DND-41 (cell line): ENCODE results near the gene FBXO11.

Source experiments
- ATAC-seq: fragments of 200-7000 bp; cut with Tn5 transposase; 3 replicates; pipeline ENCODE4 v1.9.1; 2021; ENCODE audit warnings: low read depth; ENCODE audit not compliant: insufficient read depth
- DNase-seq: peaks from one replicate; pipeline ENCODE4 v3.0.0-alpha.2; 2020
- H2AFZ ChIP-seq: 2 replicates; pipeline ENCODE4 v1.6.0; 2012; ENCODE audit warnings: low read depth, low read length
- H3K27ac ChIP-seq: 2 replicates; pipeline ENCODE4 v1.5.1; 2012; ENCODE audit warnings: low read length, inconsistent platforms
- H3K27me3 ChIP-seq: fragments of 200-600 bp; sonication (generic); 2 replicates; pipeline ENCODE4 v1.6.0; 2012; ENCODE audit warnings: low read length, mild to moderate bottlenecking, inconsistent platforms; ENCODE audit not compliant: insufficient read depth, poor library complexity
- H3K36me3 ChIP-seq: 2 replicates; pipeline ENCODE4 v1.5.1; 2012; ENCODE audit warnings: low read length, inconsistent platforms; ENCODE audit not compliant: insufficient read depth
- H3K4me1 ChIP-seq: 2 replicates; pipeline ENCODE4 v1.5.1; 2012; ENCODE audit warnings: mild to moderate bottlenecking, low read length; ENCODE audit not compliant: insufficient read depth
- H3K4me2 ChIP-seq: 2 replicates; pipeline ENCODE4 v1.6.0; 2012; ENCODE audit warnings: mild to moderate bottlenecking, moderate library complexity, low read length, inconsistent platforms; ENCODE audit not compliant: insufficient read depth
- H3K4me3 ChIP-seq, 2 experiments: fragments of 200-600 bp in 1 of 2; shearing (Covaris generic) in 1 of 2; 2 replicates each; pipeline ENCODE4 v1.5.1; 2012 to 2016; ENCODE audit warnings: inconsistent platforms in 2 of 2, low read length in 2 of 2, mild to moderate bottlenecking in 2 of 2, low read depth in 1 of 2, moderate library complexity in 1 of 2
- H3K79me2 ChIP-seq: 2 replicates; pipeline ENCODE4 v1.6.0; 2012; ENCODE audit warnings: low read length, inconsistent platforms; ENCODE audit not compliant: insufficient read depth
- H3K9ac ChIP-seq: 2 replicates; pipeline ENCODE4 v1.6.0; 2012; ENCODE audit warnings: low read depth, mild to moderate bottlenecking, inconsistent platforms, low read length, moderate library complexity
- H3K9me3 ChIP-seq: 2 replicates; pipeline ENCODE4 v1.5.1; 2012; ENCODE audit warnings: low read length, moderate library complexity, mild to moderate bottlenecking, inconsistent platforms; ENCODE audit not compliant: insufficient read depth, severe bottlenecking
- H4K20me1 ChIP-seq: 2 replicates; pipeline ENCODE4 v1.6.0; 2012; ENCODE audit warnings: low read length; ENCODE audit not compliant: insufficient read depth
- CTCF ChIP-seq: IDR thresholded peaks from 2 replicates; pipeline ENCODE4 v1.5.1; 2012; ENCODE audit warnings: borderline replicate concordance, low read length, moderate library complexity, mild to moderate bottlenecking; ENCODE audit not compliant: poor library complexity, severe bottlenecking; ENCODE audit errors: extremely low read depth
- EZH2 ChIP-seq: IDR thresholded peaks from 3 replicates; pipeline ENCODE4 v1.6.1; 2012; ENCODE audit warnings: borderline replicate concordance, low read depth, mild to moderate bottlenecking, moderate library complexity, low read length, inconsistent platforms; ENCODE audit not compliant: severe bottlenecking

FBXO11 gene

DNA sequence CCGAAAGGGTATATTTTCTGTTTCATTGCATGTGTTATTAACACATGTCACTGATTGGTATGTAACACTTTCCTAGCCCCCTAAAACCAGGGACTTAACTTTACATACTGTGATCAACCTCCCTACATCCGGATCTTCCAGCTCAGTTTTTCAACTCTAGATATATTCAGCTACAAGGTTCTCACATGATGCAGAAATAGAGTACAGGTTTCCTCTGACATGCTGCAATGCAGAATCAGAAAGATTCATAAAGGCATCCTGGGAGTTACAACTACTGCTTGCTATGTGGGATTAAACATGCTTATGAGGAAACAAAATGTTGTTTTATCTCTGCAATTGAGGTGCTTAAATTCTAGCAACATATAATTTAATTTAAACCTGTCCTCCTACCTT is 14.0 kb downstream of the FBXO11 start:
- peaks cover 85% of the 10 kb centered on the region for H4K20me1 ChIP-seq
- ATAC-seq: no peak
- H3K79me2 ChIP-seq: peaks cover 100% of the 10 kb centered on the region

GRCh38 chr2:47891369-47892337 is 14.6 kb downstream of the FBXO11 start:
- no peak overlapping the region for H3K27ac ChIP-seq
- TF ChIP-seq EZH2 (no peak), CTCF (no peak)
- no peak overlapping the region for H3K9ac ChIP-seq
- no peak overlapping the region for H3K4me2 ChIP-seq
- H3K79me2 ChIP-seq: peaks cover 100% of the 10 kb centered on the region
- H3K9me3 ChIP-seq: no peaks in the 10 kb centered on the region
- no peak overlapping the region for H3K4me3 ChIP-seq
- H4K20me1 ChIP-seq: peaks cover 85% of the 10 kb centered on the region
- no peak overlapping the region for H2AFZ ChIP-seq
- ATAC-seq (no peak), DNase-seq (no peak)
- peaks cover 4% of the 10 kb centered on the region; the same call in 1 of the 2 replicates for H3K4me1 ChIP-seq
- 0 out of 2 replicates have a peak, but pooled peaks cover 10% of the 10 kb centered on the region for H3K36me3 ChIP-seq
- H3K27me3 ChIP-seq: no peaks in the 10 kb centered on the region

More for the DNA sequence above, 14.0 kb downstream of the FBXO11 start:
- no peak overlapping the region for H3K27ac ChIP-seq
- no peak overlapping the region for H2AFZ ChIP-seq
- no peak for DNase-seq
- 0 out of 2 replicates have a peak, but pooled peaks cover 9% of the 10 kb centered on the region for H3K36me3 ChIP-seq
- H3K4me2 ChIP-seq: no peak overlapping the region
- H3K9ac ChIP-seq: no peak overlapping the region
- H3K4me3 ChIP-seq: no peak overlapping the region
- H3K9me3 ChIP-seq: no peaks in the 10 kb centered on the region
- peaks cover 4% of the 10 kb centered on the region; the same call in 1 of the 2 replicates for H3K4me1 ChIP-seq
- no peaks in the 10 kb centered on the region for H3K27me3 ChIP-seq
- TF ChIP-seq EZH2 (no peak), CTCF (no peak)

GRCh38 chr2:47890711-47891368 is 15.5 kb downstream of the FBXO11 start:
- Histone ChIP-seq H3K9ac (no peak overlapping the region), H3K4me1 (no peaks in the 10 kb centered on the region), H3K79me2 (peaks cover 99% of the 10 kb centered on the region), H3K27me3 (no peaks in the 10 kb centered on the region), H3K27ac (no peak overlapping the region), H3K36me3 (0 out of 2 replicates have a peak, but pooled peaks cover 10% of the 10 kb centered on the region), H4K20me1 (peaks cover 83% of the 10 kb centered on the region), H2AFZ (no peak overlapping the region), H3K4me3 (no peak overlapping the region), H3K9me3 (no peaks in the 10 kb centered on the region), H3K4me2 (no peak overlapping the region)
- TF ChIP-seq CTCF: no peak
- no peak for TF ChIP-seq EZH2
- DNase-seq: no peak
- no peak for ATAC-seq
